GM12872 (cell line): Measurements from ENCODE around the gene ASRGL1.

Experiments used
- CTCF ChIP-seq: IDR thresholded peaks from 3 replicates; pipeline ENCODE4 v1.5.1; 2011; ENCODE audit warnings: low read depth, mild to moderate bottlenecking, low read length, moderate library complexity; ENCODE audit not compliant: insufficient read depth

Gene ASRGL1

GRCh38 chr11:62388999-62389398, 51.8 kb downstream of the ASRGL1 start:
- no peak for TF ChIP-seq CTCF

GRCh38 chr11:62390237-62390636, 53.0 kb downstream of the ASRGL1 start:
- TF ChIP-seq CTCF, result no peak

- no peak for TF ChIP-seq CTCF
Measured at GRCh38 chr11:62390722-62391121, 53.5 kb downstream of the ASRGL1 start.

- peak; percentile 5; the same call in 1 of the 3 replicates for TF ChIP-seq CTCF
Measured at GRCh38 chr11:62391642-62392425, 54.6 kb downstream of the ASRGL1 start.

GRCh38 chr11:62392506-62392905, 55.3 kb downstream of the ASRGL1 start:
- no peak for TF ChIP-seq CTCF

GRCh38 chr11:62393061-62393611, 55.9 kb downstream of the ASRGL1 start:
- TF ChIP-seq CTCF, result peak; percentile 37; the same call in 2 of the 3 replicates

- TF ChIP-seq CTCF, result no peak
Measured at GRCh38 chr11:62393735-62394134, 56.5 kb downstream of the ASRGL1 start.
